Measurements from ENCODE around the gene SLC38A6. TPM values are rescaled to one million over a fixed set of nuclear protein-coding genes. Genes with fewer than 3 reads are reported as not detected.
"Not testable (repeated sequence)": the region's sequence is repeated elsewhere in the genome, so short reads cannot be mapped to it uniquely, and the experiment has no call there.

The SLC38A6 gene
- total and polyA plus RNA-seq, 2 of the 13 experiments (the other 11 are each of a cell fraction or from before 2014, with no cell fraction given) = 6.9 to 22.1 TPM

DNA sequence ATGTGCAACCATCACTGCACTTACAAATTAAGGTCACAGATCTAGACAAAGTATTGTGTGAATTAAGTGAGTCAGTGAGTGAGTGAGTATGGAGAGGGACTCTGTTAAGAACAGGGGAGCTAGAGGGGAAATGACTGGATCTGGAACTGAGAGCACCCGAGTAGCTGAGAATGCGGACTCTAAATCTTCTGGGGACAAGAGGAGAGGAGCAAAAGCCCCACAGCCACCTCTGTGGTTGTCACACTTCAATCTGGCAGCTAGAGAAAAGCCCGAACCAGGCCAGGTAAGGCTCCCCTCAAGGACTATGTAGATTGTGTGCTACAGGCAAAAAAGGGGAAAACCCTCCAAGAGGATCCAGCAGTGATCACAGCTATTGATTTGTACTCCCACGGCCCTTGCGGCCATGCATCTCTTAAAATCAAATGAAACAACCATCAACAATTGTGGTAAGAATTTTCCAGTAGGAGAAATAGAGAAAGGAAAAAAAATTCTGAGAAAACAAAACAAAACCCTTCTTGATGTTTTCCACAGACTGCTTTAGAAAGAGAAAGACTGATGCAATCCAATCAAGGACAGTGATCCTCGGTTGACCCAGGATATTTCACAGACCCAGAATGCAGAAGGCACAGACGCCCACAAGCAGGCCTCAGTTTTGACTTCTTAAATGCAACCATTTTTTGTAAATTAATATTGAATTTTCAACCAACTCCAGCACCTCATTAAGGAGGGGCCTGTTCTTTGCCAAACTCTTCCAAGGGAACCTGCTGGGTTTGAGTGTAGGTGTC is 109.6 kb downstream of the SLC38A6 start (continued):
- TF ChIP-seq CENPX (CRISPR knock-in tag; IDR thresholded peaks at IDR 0.05) = no peak
- TF ChIP-seq, protein P1, sequence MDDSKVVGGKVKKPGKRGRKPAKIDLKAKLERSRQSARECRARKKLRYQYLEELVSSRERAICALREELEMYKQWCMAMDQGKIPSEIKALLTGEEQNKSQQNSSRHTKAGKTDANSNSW (CRISPR knock-in tag; IDR thresholded peaks at IDR 0.05; ENCODE audit: borderline replicate concordance) = no peak

- intact Hi-C loops (cut with micrococcal nuclease; ENCODE audit: unreplicated experiment) (no loop called here), in situ Hi-C loops (cut with HindIII; ENCODE audit: extremely low pct_ligation_motif_present, low pct_unique_long_range_greater_than_20kb) (no loop called here)
- no peaks in the 10 kb centered on the region for H3K27me3 ChIP-seq (ENCODE audit: control insufficient read depth in 1 of 2, insufficient read depth in 2 of 2, low read length in 2 of 2)
- ChIA-PET POLR2A (no interaction called here), CTCF (ENCODE audit: low intra/inter-chr PET ratio, low total read pairs) (no interaction called here)
- H3K4me1 ChIP-seq (ENCODE audit: insufficient read depth, low read length) = 0 out of 2 replicates have a peak, but pooled peaks cover 11% of the 10 kb centered on the region
- H3K4me2 ChIP-seq (ENCODE audit: low read depth, low read length) = no peak overlapping the region
- H2AFZ ChIP-seq (ENCODE audit: low read length) = no peak overlapping the region
- BruUV-seq (replicated peaks) = no TSS peak
- FAIRE-seq (no peak), DNase-seq (ENCODE audit: low spot score) (no peak), ATAC-seq (no peak)
- no peak overlapping the region for H3K27ac ChIP-seq (ENCODE audit: extremely low read length, insufficient read depth, low read length)
- no peaks in the 10 kb centered on the region for H4K20me1 ChIP-seq (ENCODE audit: insufficient read depth, low read length)
- H3K79me2 ChIP-seq (ENCODE audit: insufficient read depth, low read length) = no peaks in the 10 kb centered on the region
- no peak overlapping the region for H3K9ac ChIP-seq (ENCODE audit: insufficient read depth, low read depth, low read length)
- no peak overlapping the region for H3K4me3 ChIP-seq (replicated peaks in 1 of 3; ENCODE audit: insufficient read depth in 1 of 3, low read depth in 2 of 3, low read length in 3 of 3)
- 80% methylated on average over 1 of the region's 2 CpGs for WGBS (ENCODE audit: low lambda C conversion rate)
- TF ChIP-seq NR3C1 (CRISPR knock-in tag; IDR thresholded peaks at IDR 0.05) = no peak
- TF ChIP-seq, protein P2, sequence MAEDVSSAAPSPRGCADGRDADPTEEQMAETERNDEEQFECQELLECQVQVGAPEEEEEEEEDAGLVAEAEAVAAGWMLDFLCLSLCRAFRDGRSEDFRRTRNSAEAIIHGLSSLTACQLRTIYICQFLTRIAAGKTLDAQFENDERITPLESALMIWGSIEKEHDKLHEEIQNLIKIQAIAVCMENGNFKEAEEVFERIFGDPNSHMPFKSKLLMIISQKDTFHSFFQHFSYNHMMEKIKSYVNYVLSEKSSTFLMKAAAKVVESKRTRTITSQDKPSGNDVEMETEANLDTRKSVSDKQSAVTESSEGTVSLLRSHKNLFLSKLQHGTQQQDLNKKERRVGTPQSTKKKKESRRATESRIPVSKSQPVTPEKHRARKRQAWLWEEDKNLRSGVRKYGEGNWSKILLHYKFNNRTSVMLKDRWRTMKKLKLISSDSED (CRISPR knock-in tag; IDR thresholded peaks at IDR 0.05) = no peak
- TF ChIP-seq ZBTB34 (CRISPR knock-in tag; IDR thresholded peaks at IDR 0.05) = no peak
- TF ChIP-seq ZNF615 (CRISPR knock-in tag; IDR thresholded peaks at IDR 0.05; ENCODE audit: borderline replicate concordance) = no peak
- TF ChIP-seq SOX6 (IDR thresholded peaks at IDR 0.05) = no peak
- no peak for TF ChIP-seq SOX6 (CRISPR knock-in tag; IDR thresholded peaks at IDR 0.05)
- no peak for TF ChIP-seq ZNF710 (CRISPR knock-in tag; IDR thresholded peaks at IDR 0.05; ENCODE audit: borderline replicate concordance)
- no peaks in the 10 kb centered on the region for H3K36me3 ChIP-seq (replicated peaks in 1 of 2; ENCODE audit: control insufficient read depth in 1 of 2, insufficient read depth in 2 of 2, low read length in 2 of 2)
- H3K9me3 ChIP-seq (ENCODE audit: low read length) = no peaks in the 10 kb centered on the region
These were observed 110.7 kb downstream of the SLC38A6 start for GRCh38 chr14:61091657-61092273.

- H3K79me2 ChIP-seq (ENCODE audit: insufficient read depth, low read length); CTCF ChIA-PET (ENCODE audit: low intra/inter-chr PET ratio, low total read pairs); intact Hi-C loops (cut with micrococcal nuclease; ENCODE audit: unreplicated experiment); ATAC-seq; H3K9ac ChIP-seq (ENCODE audit: insufficient read depth, low read depth, low read length); H3K36me3 ChIP-seq (replicated peaks in 1 of 2; ENCODE audit: control insufficient read depth in 1 of 2, insufficient read depth in 2 of 2, low read length in 2 of 2); FAIRE-seq; BruUV-seq (replicated peaks); POLR2A ChIA-PET; H3K9me3 ChIP-seq (ENCODE audit: low read length); H3K27ac ChIP-seq (ENCODE audit: extremely low read length, insufficient read depth, low read length); H2AFZ ChIP-seq (ENCODE audit: low read length); H3K4me2 ChIP-seq (ENCODE audit: low read depth, low read length); in situ Hi-C loops (cut with HindIII; ENCODE audit: extremely low pct_ligation_motif_present, low pct_unique_long_range_greater_than_20kb); H4K20me1 ChIP-seq (ENCODE audit: insufficient read depth, low read length); DNase-seq (ENCODE audit: low spot score); H3K4me3 ChIP-seq (replicated peaks in 1 of 3; ENCODE audit: insufficient read depth in 1 of 3, low read depth in 2 of 3, low read length in 3 of 3); H3K27me3 ChIP-seq (ENCODE audit: control insufficient read depth in 1 of 2, insufficient read depth in 2 of 2, low read length in 2 of 2): not testable (repeated sequence)
- 85% methylated on average over 14 of the region's 15 CpGs for WGBS (ENCODE audit: low lambda C conversion rate)
- peaks cover 18% of the 10 kb centered on the region for H3K4me1 ChIP-seq (ENCODE audit: insufficient read depth, low read length)
These were observed 117.1 kb downstream of the SLC38A6 start for GRCh38 chr14:61098096-61098495.

Measured in HepG2 (cell line).